HepG2 (cell line): ENCODE data around the gene ARHGAP33. TPM values are rescaled to one million over a fixed set of nuclear protein-coding genes. Genes with fewer than 3 reads are reported as not detected.

ENCODE experiments used
- ADNP ChIP-seq: sonication (generic); formaldehyde crosslinking; IDR thresholded peaks from 2 replicates; pipeline ENCODE4 v1.4.0; 2020; ENCODE audit warnings: missing genetic modification reagents
- HNRNPL ChIP-seq: fragments of 200-400 bp; formaldehyde crosslinking; IDR thresholded peaks from 2 replicates; pipeline ENCODE4 v1.6.1; 2017; ENCODE audit warnings: mild to moderate bottlenecking, low read depth, low read length
- HOXD1 ChIP-seq: sonication (generic); formaldehyde crosslinking; IDR thresholded peaks from 2 replicates; pipeline ENCODE4 v1.5.0; 2020; ENCODE audit warnings: missing genetic modification reagents
- KAT7 ChIP-seq: IDR thresholded peaks from 2 replicates; pipeline ENCODE4 v1.6.1; 2018; ENCODE audit warnings: borderline replicate concordance, missing compliant biosample characterization
- MTF2 ChIP-seq: sonication (generic); formaldehyde crosslinking; IDR thresholded peaks from 2 replicates; pipeline ENCODE4 v1.5.0; 2020; ENCODE audit warnings: missing genetic modification reagents, borderline replicate concordance
- MXD4 ChIP-seq: IDR thresholded peaks from 2 replicates; pipeline ENCODE4 v1.6.1; 2016; ENCODE audit warnings: mild to moderate bottlenecking, missing biosample characterization, missing genetic modification reagents
- PHF5A ChIP-seq: IDR thresholded peaks from one replicate; pipeline ENCODE4 v1.6.1; 2018; ENCODE audit warnings: low read depth, missing genetic modification reagents; ENCODE audit not compliant: unreplicated experiment
- REXO4 ChIP-seq: sonication (generic); formaldehyde crosslinking; IDR thresholded peaks from 2 replicates; pipeline ENCODE4 v1.8.0; 2022; ENCODE audit warnings: missing genetic modification reagents, mild to moderate bottlenecking, borderline replicate concordance
- SAFB2 ChIP-seq: sonication (generic); formaldehyde crosslinking; IDR thresholded peaks from 2 replicates; pipeline ENCODE4 v1.5.1; 2020; ENCODE audit warnings: missing genetic modification reagents, low read depth, mild to moderate bottlenecking, borderline replicate concordance
- SMC3 ChIP-seq: IDR thresholded peaks from 2 replicates; pipeline ENCODE4 v1.6.1; 2011; ENCODE audit warnings: low read length, improper control_type of control experiment
- TBP ChIP-seq: sonication (generic); formaldehyde crosslinking; IDR thresholded peaks from 2 replicates; pipeline ENCODE4 v1.5.0; 2020; ENCODE audit warnings: missing genetic modification reagents
- USF2 ChIP-seq, 2 experiments: sonication (generic) in 1 of 2; formaldehyde crosslinking in 1 of 2; IDR thresholded peaks; 2 replicates each; pipeline versions ENCODE4 v1.5.1 to v1.6.1; 2011 to 2020; ENCODE audit warnings: borderline replicate concordance in 1 of 2, low read depth in 1 of 2, low read length in 1 of 2, mild to moderate bottlenecking in 1 of 2, missing genetic modification reagents in 1 of 2, moderate library complexity in 1 of 2
- XRCC5 ChIP-seq: fragments of 200-400 bp; formaldehyde crosslinking; optimal IDR thresholded peaks from 2 replicates; pipeline ENCODE3; 2017; ENCODE audit warnings: mild to moderate bottlenecking, low read length
- ZIK1 ChIP-seq: sonication (generic); formaldehyde crosslinking; IDR thresholded peaks from 2 replicates; pipeline ENCODE4 v1.5.0; 2020; ENCODE audit warnings: mild to moderate bottlenecking, low read depth, missing genetic modification reagents, borderline replicate concordance
- ZNF18 ChIP-seq: sonication (generic); formaldehyde crosslinking; IDR thresholded peaks from 2 replicates; pipeline ENCODE4 v1.8.0; 2022; ENCODE audit warnings: mild to moderate bottlenecking, missing genetic modification reagents; ENCODE audit not compliant: insufficient replicate concordance
- ZNF251 ChIP-seq: sonication (generic); formaldehyde crosslinking; IDR thresholded peaks from 2 replicates; pipeline ENCODE4 v1.9.0; 2021; ENCODE audit warnings: mild to moderate bottlenecking, missing genetic modification reagents
- ZNF276 ChIP-seq: sonication (generic); formaldehyde crosslinking; IDR thresholded peaks from 2 replicates; pipeline ENCODE4 v1.4.0; 2020; ENCODE audit warnings: mild to moderate bottlenecking, low read depth, missing genetic modification reagents
- ZNF503 ChIP-seq: sonication (generic); formaldehyde crosslinking; IDR thresholded peaks from 2 replicates; pipeline ENCODE4 v1.4.0; 2020; ENCODE audit warnings: missing genetic modification reagents
- ZNF546 ChIP-seq: sonication (generic); formaldehyde crosslinking; conservative IDR thresholded peaks from 2 replicates; pipeline ENCODE4 v1.8.1; 2023; ENCODE audit warnings: mild to moderate bottlenecking, missing genetic modification reagents
- ZNF552 ChIP-seq: sonication (generic); formaldehyde crosslinking; IDR thresholded peaks from 2 replicates; pipeline ENCODE4 v1.9.0; 2022; ENCODE audit warnings: missing genetic modification reagents, mild to moderate bottlenecking, borderline replicate concordance
- ZNF605 ChIP-seq: sonication (generic); formaldehyde crosslinking; IDR thresholded peaks from 2 replicates; pipeline ENCODE4 v1.8.0; 2022; ENCODE audit warnings: mild to moderate bottlenecking, missing genetic modification reagents
- ZNF777 ChIP-seq: sonication (generic); formaldehyde crosslinking; IDR thresholded peaks from 2 replicates; pipeline ENCODE4 v1.4.0; 2020; ENCODE audit warnings: missing genetic modification reagents
- polyA plus RNA-seq, 8 experiments: library from polyadenylated mRNA; depleted of rRNA in 3 of 8; stranded (reverse) in 7 of 8; unstranded in 1 of 8; fragments of >200 nt; fragmentation: Illumina TruSeq in 4 of 8; extraction: Trizol in 4 of 8; gene quantifications; 2 replicates each; pipeline versions ENCODE4 v1.2.1 to v1.2.3, GENCODE V29; 2011 to 2016; ENCODE audit warnings: low read depth in 4 of 8, missing spikeins in 1 of 8, mixed read lengths in 1 of 8; ENCODE audit not compliant: insufficient read depth in 1 of 8
- total RNA-seq, 5 experiments: library from RNA; depleted of rRNA; stranded (reverse); fragments of >200 nt; fragmentation: Illumina TruSeq; extraction: Trizol; gene quantifications; 2 replicates each; pipeline ENCODE4 v1.2.3, GENCODE V29; 2016; ENCODE audit warnings: low read depth in 1 of 5

ARHGAP33 gene
- total and polyA plus RNA-seq, 2 of the 13 experiments (the other 11 are each of a cell fraction or from before 2014, with no cell fraction given): 1.3 to 2.7 TPM

- TF ChIP-seq ZNF552 (CRISPR knock-in tag) (no peak), ZIK1 (CRISPR knock-in tag) (no peak; the same call in 1 of the 2 replicates), ZNF18 (CRISPR knock-in tag) (peak; percentile 85), SMC3 (no peak; the same call in 1 of the 2 replicates), HOXD1 (CRISPR knock-in tag) (no peak), ADNP (CRISPR knock-in tag) (no peak), ZNF251 (no peak), KAT7 (no peak), ZNF503 (CRISPR knock-in tag) (no peak), MXD4 (CRISPR knock-in tag) (no peak), ZNF777 (CRISPR knock-in tag) (peak; percentile 97), PHF5A (CRISPR knock-in tag) (no peak), TBP (CRISPR knock-in tag) (no peak), XRCC5 (peak; percentile 44), SAFB2 (CRISPR knock-in tag) (no peak), ZNF546 (CRISPR knock-in tag) (no peak), REXO4 (CRISPR knock-in tag) (no peak), ZNF276 (CRISPR knock-in tag) (no peak), MTF2 (CRISPR knock-in tag) (no peak), ZNF605 (CRISPR knock-in tag) (peak; percentile 79), USF2 (IDR thresholded peaks at IDR 0.05; ENCODE audit: low read depth, low read length) (no peak), USF2 (CRISPR knock-in tag; IDR thresholded peaks at IDR 0.05; ENCODE audit: borderline replicate concordance) (peak; percentile 43; the same call in 1 of the 2 replicates), HNRNPL (no peak)
Observed at GRCh38 chr19:35740423-35741202, 34.8 kb upstream of the ARHGAP33 start (continued).
